ENCODE results near the gene PTPRA.

PTPRA gene

DNA sequence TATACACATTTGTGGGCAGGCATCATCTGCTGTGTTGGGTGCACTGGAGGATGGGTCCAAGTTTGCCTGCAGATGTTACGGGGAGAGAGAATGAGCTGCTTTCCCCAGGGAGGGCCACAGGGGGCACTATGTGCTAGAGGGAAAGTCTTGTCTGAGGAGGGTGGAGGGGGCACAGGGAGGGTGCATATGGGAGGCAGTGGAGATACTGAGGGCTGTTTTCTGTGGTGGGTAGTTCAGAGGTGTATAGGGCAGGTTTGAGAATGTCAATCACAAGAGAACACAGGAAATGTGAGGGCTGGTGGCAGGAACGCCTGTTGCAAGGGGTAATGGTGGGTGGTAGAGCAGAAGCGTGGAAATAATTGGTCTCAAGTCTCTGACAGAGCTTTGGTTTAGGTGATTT lies 7.7 kb upstream of the PTPRA start:
- H3K4me1 ChIP-seq = peaks cover 1% of the 10 kb centered on the region
- peak in 1 of 2 experiments; percentile 30 for DNase-seq (ENCODE audit: low spot score in 2 of 2)
- H3K36me3 ChIP-seq (replicated peaks) = no peaks in the 10 kb centered on the region; the same call in none of the 2 replicates
- H3K27me3 ChIP-seq (ENCODE audit: low read depth) = no peaks in the 10 kb centered on the region
- in situ Hi-C loops (cut with MboI; ENCODE audit: low sequenced_read_pairs) = no loop called here
- H3K9me3 ChIP-seq = no peaks in the 10 kb centered on the region
- no peak overlapping the region for H3K4me3 ChIP-seq

DNA sequence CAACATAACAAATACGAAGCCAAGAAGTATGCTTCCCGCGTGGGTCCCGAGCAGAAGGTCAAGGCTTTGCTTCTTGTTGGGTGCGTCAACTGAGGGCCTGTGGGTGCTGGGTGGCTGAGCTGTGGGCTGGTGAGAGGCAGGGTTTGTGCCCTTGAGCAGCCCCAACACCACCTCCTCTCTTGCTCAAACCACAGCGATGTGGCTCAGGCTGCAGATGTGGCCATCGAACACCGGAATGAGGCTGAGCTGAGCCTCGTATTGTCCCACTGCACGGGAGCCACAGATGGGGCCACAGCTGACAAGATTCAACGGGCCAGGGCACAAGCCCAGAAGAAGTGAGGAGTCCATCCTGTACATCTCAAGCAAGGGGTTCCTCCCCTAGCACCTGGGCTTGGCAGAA lies 7.0 kb upstream of the PTPRA start:
- Histone ChIP-seq H3K36me3 (replicated peaks) (no peaks in the 10 kb centered on the region; the same call in none of the 2 replicates), H3K27me3 (ENCODE audit: low read depth) (no peaks in the 10 kb centered on the region), H3K4me1 (peaks cover 4% of the 10 kb centered on the region), H3K4me3 (no peak overlapping the region), H3K9me3 (no peaks in the 10 kb centered on the region)
- in situ Hi-C loops (cut with MboI; ENCODE audit: low sequenced_read_pairs) = no loop called here
- DNase-seq (ENCODE audit: low spot score in 2 of 2) = no peak

DNA sequence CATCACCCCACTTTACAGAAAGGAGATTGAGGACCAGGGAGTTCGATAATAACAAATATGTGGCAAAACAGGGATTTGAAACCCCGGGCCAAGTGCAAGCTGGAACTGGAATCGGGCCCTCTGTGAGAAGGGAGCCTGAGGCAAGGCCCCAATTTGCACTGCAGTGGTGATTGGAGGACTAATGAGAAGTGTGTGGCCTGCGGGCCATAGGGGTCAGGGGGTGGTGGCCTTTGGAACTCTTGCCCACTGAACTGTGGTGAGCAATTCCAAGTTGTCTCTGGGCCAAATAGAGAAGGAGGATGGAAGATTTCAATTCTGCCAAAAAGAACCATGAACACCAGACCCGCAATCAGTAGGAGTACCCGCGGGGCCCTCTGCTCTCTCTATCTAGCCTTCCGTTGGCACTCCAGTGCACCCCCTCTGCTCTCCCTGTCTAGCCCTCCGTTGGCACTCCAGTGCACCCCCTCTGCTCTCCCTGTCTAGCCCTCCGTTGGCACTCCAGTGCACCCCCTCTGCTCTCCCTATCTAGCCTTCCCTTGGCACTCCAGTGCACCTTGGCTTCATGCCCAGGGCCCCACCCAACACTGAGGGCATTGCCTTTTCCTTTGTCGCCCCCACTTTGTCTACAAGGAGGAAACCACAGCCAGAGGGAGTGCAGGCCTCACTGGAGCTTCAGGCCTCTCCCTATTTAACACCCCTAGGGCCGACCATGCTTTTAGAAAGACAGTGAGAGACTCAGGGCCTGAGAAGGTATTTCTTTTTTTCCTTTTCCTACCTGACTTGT lies 6.0 kb upstream of the PTPRA start:
- in situ Hi-C loops (cut with MboI; ENCODE audit: low sequenced_read_pairs) = no loop called here
- no peaks in the 10 kb centered on the region for H3K9me3 ChIP-seq
- H3K4me3 ChIP-seq = no peak overlapping the region
- H3K36me3 ChIP-seq (replicated peaks) = no peaks in the 10 kb centered on the region; the same call in 1 of the 2 replicates
- peaks cover 6% of the 10 kb centered on the region for H3K4me1 ChIP-seq
- DNase-seq (ENCODE audit: low spot score in 2 of 2) = no peak
- H3K27me3 ChIP-seq (ENCODE audit: low read depth) = no peaks in the 10 kb centered on the region

DNA sequence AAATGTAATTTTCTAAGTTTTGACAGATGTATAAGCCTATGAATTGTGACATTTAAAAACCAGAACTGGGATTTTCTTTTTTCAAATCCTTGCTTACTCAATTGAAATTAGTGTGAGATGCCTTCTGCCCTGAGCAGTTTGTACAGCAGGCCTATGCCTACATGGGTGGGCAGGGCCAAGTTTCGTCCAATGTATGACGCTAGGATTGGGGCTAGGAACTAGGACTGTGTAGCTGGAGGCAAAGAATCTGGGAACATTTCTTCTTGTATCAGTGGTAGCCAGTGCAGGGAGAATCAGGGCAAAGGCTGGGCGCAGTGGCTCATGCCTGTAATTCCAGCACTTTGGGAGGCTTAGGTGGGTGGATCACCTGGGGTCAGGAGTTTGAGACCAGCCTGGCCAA lies 3.9 kb upstream of the PTPRA start:
- Histone ChIP-seq H3K27me3 (ENCODE audit: low read depth) (no peaks in the 10 kb centered on the region), H3K4me3 (no peak overlapping the region), H3K9me3 (no peaks in the 10 kb centered on the region), H3K36me3 (replicated peaks) (no peaks in the 10 kb centered on the region; the same call in 1 of the 2 replicates), H3K4me1 (peaks cover 14% of the 10 kb centered on the region)
- in situ Hi-C loops (cut with MboI; ENCODE audit: low sequenced_read_pairs) = no loop called here
- no peak for DNase-seq (ENCODE audit: low spot score in 2 of 2)

DNA sequence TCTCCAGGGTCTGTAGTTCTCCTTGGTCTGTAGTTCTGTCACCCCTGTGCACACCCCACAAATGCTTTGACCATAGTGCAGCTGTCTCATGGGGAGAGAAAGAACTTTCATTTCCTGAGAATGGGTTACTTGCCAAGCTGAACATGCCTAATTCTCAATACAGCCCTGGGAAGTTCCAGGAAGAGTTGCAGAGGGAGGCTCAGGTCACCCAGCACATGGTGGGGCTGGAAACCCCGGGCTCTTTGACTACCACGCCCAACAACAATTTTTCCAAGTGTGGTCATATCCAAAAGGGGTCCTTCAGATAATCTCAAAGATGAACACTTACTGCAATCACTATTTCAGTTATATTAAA lies 2.2 kb upstream of the PTPRA start:
- H3K27me3 ChIP-seq (ENCODE audit: low read depth) = no peaks in the 10 kb centered on the region
- peaks cover 19% of the 10 kb centered on the region for H3K4me1 ChIP-seq
- H3K9me3 ChIP-seq = no peaks in the 10 kb centered on the region
- H3K4me3 ChIP-seq = no peak overlapping the region
- DNase-seq (ENCODE audit: low spot score in 2 of 2) = no peak
- in situ Hi-C loops (cut with MboI; ENCODE audit: low sequenced_read_pairs) = no loop called here
- H3K36me3 ChIP-seq (replicated peaks) = no peaks in the 10 kb centered on the region

DNA sequence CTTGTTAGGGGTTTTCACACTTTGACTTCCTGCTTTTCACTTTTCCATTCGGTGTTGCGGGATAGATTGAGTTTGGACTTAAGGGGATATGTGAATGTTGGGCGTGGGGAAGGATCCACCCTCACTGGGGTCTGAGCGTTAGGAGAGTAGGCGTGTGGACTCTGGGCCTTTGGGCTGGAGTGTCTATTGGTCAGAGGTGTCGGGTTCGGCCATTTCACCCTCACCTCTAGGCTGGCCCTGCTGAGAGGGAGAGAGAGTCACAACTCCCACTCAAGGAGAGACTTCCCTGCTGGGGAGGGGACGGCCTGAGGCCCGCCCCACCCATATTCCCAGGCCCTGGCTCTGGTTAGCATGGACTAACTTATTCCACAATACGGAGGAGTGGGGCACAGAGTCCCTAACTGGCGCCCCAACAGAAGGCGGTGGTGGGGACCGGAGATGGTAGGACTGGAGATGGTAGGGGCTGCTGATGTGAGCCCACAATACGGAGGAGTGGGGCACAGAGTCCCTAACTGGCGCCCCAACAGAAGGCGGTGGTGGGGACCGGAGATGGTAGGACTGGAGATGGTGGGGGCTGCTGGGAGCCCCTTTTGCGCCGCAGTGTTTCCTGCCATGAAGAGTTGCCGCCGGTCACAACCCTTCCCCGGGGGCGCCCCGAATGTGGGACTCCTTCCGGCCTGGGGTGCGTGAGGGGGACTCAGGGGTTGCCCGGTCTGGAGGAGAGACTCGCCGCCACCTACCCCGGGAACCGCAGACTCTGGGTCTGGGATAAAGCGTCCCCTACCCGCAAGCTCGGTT lies 1.4 kb upstream of the PTPRA start:
- Histone ChIP-seq H3K4me1 (peaks cover 19% of the 10 kb centered on the region), H3K9me3 (no peaks in the 10 kb centered on the region), H3K27me3 (ENCODE audit: low read depth) (no peaks in the 10 kb centered on the region), H3K36me3 (replicated peaks) (no peaks in the 10 kb centered on the region), H3K4me3 (peak overlapping the region; percentile 73)
- DNase-seq (ENCODE audit: low spot score in 2 of 2) = no peak
- in situ Hi-C loops (cut with MboI; ENCODE audit: low sequenced_read_pairs) = no loop called here

DNA sequence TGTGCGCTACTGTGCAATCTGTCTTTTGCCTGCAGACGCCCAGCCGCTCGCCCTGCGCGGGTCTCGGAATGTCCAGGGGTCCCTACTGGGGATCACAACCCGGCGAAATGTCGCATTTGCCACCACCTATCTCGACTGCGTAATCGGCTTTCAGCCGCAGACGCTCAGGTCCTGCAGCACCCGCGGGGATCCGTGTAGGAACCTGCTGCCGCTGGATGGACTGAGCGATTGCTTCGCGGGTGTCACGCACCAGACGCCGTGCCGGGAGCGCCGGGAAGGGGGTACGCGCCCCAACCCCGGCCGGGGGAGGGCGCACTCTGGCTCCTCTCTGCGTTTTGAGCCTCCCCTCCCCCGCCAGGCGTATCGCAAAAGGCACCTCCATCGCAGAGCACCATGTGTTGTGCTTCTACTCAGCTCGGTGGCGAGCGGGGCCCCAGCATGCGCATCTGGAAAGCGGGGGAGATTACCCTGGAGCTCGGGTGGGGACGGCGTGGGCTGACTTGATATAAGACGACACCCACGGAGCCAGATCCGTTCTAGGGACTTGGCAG lies 747 bp upstream of the PTPRA start:
- in situ Hi-C loops (cut with MboI; ENCODE audit: low sequenced_read_pairs) = no loop called here
- H3K36me3 ChIP-seq (replicated peaks) = 0 out of 2 replicates have a peak, but pooled peaks cover 3% of the 10 kb centered on the region
- no peaks in the 10 kb centered on the region for H3K27me3 ChIP-seq (ENCODE audit: low read depth)
- H3K4me1 ChIP-seq = peaks cover 19% of the 10 kb centered on the region
- peak; percentile 27 to 78 for DNase-seq (ENCODE audit: low spot score in 2 of 2)
- no peaks in the 10 kb centered on the region for H3K9me3 ChIP-seq
- H3K4me3 ChIP-seq = peak overlapping the region; percentile 73

DNA sequence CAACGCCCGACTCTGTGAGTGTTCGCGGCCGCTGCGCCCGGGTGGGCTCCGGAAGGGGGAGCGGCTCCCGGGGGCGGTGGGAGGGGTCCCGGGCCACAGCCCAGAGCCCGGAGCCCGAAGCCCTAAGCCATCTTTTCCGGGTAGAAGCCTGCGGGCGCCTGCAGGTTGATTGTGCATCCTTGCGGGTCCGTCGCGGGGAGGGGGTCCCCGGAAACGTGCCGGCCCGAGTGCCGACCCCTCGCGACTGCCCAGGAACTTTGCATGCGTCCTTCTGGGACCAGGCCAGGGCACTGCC lies 413 bp downstream of the PTPRA start:
- no peaks in the 10 kb centered on the region for H3K9me3 ChIP-seq
- no peaks in the 10 kb centered on the region for H3K27me3 ChIP-seq (ENCODE audit: low read depth)
- in situ Hi-C loops (cut with MboI; ENCODE audit: low sequenced_read_pairs) = no loop called here
- peaks cover 19% of the 10 kb centered on the region for H3K4me1 ChIP-seq
- H3K4me3 ChIP-seq = peak overlapping the region; percentile 73
- H3K36me3 ChIP-seq (replicated peaks) = 0 out of 2 replicates have a peak, but pooled peaks cover 5% of the 10 kb centered on the region
- peak; percentile 14 to 73 for DNase-seq (ENCODE audit: low spot score in 2 of 2)

DNA sequence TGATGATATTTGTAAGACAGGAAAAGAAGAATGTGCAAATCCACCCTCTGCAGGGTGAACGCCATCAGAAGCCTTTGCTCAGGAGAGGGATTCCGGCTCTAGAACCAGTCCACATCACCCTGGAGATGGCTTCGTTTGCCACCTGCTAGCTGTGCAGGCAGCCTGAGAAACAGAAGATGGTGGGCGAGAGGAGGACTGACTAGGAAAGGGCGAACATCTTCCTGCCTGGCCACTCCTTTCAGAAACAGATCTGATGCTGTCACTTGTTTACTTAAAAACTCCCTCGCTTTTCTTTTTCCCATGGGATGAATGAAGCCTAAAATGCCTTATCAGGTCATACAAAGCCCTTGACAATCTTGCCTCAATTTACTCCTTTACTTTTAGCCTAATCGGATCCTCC lies 1.2 kb downstream of the PTPRA start:
- Histone ChIP-seq H3K27me3 (ENCODE audit: low read depth) (no peaks in the 10 kb centered on the region), H3K9me3 (no peaks in the 10 kb centered on the region), H3K4me3 (peak overlapping the region; percentile 73), H3K4me1 (peaks cover 19% of the 10 kb centered on the region), H3K36me3 (replicated peaks) (0 out of 2 replicates have a peak, but pooled peaks cover 5% of the 10 kb centered on the region)
- in situ Hi-C loops (cut with MboI; ENCODE audit: low sequenced_read_pairs) = no loop called here
- peak in 1 of 2 experiments; percentile 32 for DNase-seq (ENCODE audit: low spot score in 2 of 2)

DNA sequence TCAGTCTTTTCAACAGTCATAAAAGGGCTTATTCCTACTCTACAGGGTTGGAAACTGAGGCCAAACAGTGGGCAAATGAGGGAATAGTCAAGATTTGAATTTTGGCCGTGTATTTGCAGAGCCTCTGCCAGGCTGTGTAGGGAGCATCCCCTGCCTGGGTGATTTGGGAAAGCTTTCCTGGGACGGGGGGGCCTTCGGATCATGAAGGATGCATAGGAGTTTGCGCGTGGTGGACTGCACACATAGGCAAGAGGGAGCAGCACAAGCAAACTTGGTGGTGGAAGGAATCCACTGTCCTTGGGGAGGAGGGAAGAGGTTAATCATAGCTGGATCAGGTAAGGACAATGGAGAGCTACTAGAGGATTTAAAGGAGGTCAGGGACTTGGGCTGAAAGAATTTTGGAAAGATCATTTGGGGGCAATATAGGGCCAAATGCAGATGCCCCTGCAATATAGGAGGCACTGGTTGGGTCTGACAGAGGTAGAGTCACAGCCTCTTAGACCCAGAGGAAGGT lies 2.5 kb downstream of the PTPRA start:
- in situ Hi-C loops (cut with MboI; ENCODE audit: low sequenced_read_pairs) = no loop called here
- Histone ChIP-seq H3K27me3 (ENCODE audit: low read depth) (no peaks in the 10 kb centered on the region), H3K4me1 (peaks cover 16% of the 10 kb centered on the region), H3K36me3 (replicated peaks) (peaks cover 5% of the 10 kb centered on the region), H3K4me3 (no peak overlapping the region), H3K9me3 (no peaks in the 10 kb centered on the region)
- DNase-seq (ENCODE audit: low spot score in 2 of 2) = no peak

DNA sequence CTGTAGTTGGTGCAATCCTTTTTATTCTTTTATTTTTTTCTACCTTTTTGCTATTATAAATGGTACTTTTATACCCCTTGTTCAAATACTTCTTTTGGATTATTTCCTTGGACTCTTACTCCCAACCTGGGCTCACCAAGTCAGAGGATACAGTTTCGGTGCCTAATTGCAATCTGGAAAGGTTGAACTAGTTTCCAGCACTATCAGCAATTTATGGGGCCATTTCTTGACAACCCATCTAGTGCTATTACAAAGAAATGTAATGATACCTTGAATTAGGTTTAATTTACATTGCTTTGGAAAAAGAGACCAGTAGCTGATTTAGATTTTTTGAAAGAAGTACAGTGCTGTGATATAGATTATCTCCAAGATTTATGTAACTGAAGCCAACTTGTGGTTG lies 5.2 kb downstream of the PTPRA start:
- no peak overlapping the region for H3K4me3 ChIP-seq
- peaks cover 6% of the 10 kb centered on the region for H3K4me1 ChIP-seq
- no peaks in the 10 kb centered on the region for H3K9me3 ChIP-seq
- H3K36me3 ChIP-seq (replicated peaks) = peaks cover 5% of the 10 kb centered on the region
- H3K27me3 ChIP-seq (ENCODE audit: low read depth) = no peaks in the 10 kb centered on the region
- in situ Hi-C loops (cut with MboI; ENCODE audit: low sequenced_read_pairs) = no loop called here
- no peak for DNase-seq (ENCODE audit: low spot score in 2 of 2)

DNA sequence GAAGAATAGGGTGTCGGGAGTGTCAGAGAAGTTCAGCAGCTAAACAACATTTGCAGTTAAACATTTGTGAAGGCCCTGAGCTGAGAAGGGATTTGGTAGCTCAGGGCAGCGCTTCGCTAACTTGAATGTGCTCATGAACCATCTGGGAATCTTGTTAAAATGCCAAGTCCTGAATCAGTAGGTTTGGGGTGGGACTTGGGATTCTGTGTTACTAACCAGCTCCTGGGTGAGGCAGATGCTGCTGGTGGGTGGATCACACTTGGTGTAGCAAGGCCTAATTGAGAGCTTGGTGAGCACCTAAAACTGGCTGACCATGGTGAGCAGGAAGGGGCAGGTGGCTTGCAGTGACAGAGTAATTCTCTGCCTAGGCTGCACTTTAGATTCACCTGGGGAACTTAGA lies 5.9 kb downstream of the PTPRA start:
- Histone ChIP-seq H3K36me3 (replicated peaks) (peaks cover 5% of the 10 kb centered on the region), H3K4me1 (peaks cover 6% of the 10 kb centered on the region), H3K27me3 (ENCODE audit: low read depth) (no peaks in the 10 kb centered on the region), H3K4me3 (no peak overlapping the region), H3K9me3 (no peaks in the 10 kb centered on the region)
- in situ Hi-C loops (cut with MboI; ENCODE audit: low sequenced_read_pairs) = no loop called here
- no peak for DNase-seq (ENCODE audit: low spot score in 2 of 2)

DNA sequence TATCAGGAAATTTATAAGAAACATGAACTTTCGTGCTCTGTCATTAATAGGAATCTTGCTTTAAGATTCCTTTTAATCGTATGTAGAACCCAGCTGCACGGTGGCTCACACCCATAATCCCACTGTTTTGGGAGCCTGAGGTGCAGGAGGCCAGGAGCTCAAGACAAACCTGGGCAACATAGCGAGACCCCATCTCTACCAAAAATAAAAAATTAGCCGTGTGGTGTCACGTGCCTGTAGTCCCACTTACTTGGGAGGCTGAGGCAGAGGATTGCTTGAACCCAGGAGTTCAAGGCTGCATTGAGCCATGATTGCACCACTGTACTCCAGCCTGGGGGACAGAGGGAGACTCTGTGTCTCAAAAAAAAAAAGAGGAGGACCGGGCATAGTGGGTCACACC lies 7.4 kb downstream of the PTPRA start:
- Histone ChIP-seq H3K36me3 (replicated peaks) (peaks cover 5% of the 10 kb centered on the region), H3K4me1 (no peaks in the 10 kb centered on the region; the same call in none of the 2 replicates), H3K9me3 (no peaks in the 10 kb centered on the region), H3K27me3 (ENCODE audit: low read depth) (no peaks in the 10 kb centered on the region), H3K4me3 (no peak overlapping the region)
- in situ Hi-C loops (cut with MboI; ENCODE audit: low sequenced_read_pairs) = no loop called here
- no peak for DNase-seq (ENCODE audit: low spot score in 2 of 2)
